ENCODE measurements around the gene CRTC1.

Gene CRTC1

GRCh38 chr19:18765224-18765623 lies 81.7 kb downstream of the CRTC1 start:
- TF ChIP-seq CTCF (IDR thresholded peaks at IDR 0.05; ENCODE audit: borderline replicate concordance, insufficient read depth, low read depth, low read length), result no peak
- H3K4me3 ChIP-seq (ENCODE audit: low read depth, low read length), result no peak overlapping the region

GRCh38 chr19:18768046-18768771 lies 84.7 kb downstream of the CRTC1 start:
- no peak overlapping the region for H3K4me3 ChIP-seq (ENCODE audit: low read depth, low read length)
- 0 out of 2 replicates have a peak, but pooled peaks have one; percentile 7 for TF ChIP-seq CTCF (IDR thresholded peaks at IDR 0.05; ENCODE audit: borderline replicate concordance, insufficient read depth, low read depth, low read length)

GRCh38 chr19:18768997-18769891 lies 85.8 kb downstream of the CRTC1 start:
- TF ChIP-seq CTCF (IDR thresholded peaks at IDR 0.05; ENCODE audit: borderline replicate concordance, insufficient read depth, low read depth, low read length), result no peak
- no peak overlapping the region for H3K4me3 ChIP-seq (ENCODE audit: low read depth, low read length)

- no peak overlapping the region for H3K4me3 ChIP-seq (ENCODE audit: low read depth, low read length)
- no peak for TF ChIP-seq CTCF (IDR thresholded peaks at IDR 0.05; ENCODE audit: borderline replicate concordance, insufficient read depth, low read depth, low read length)
Observed at GRCh38 chr19:18769989-18770528, 86.6 kb downstream of the CRTC1 start.

- no peak for TF ChIP-seq CTCF (IDR thresholded peaks at IDR 0.05; ENCODE audit: borderline replicate concordance, insufficient read depth, low read depth, low read length)
Observed at GRCh38 chr19:18770663-18771327, 87.3 kb downstream of the CRTC1 start.

GRCh38 chr19:18771328-18772242 lies 88.1 kb downstream of the CRTC1 start:
- TF ChIP-seq CTCF (IDR thresholded peaks at IDR 0.05; ENCODE audit: borderline replicate concordance, insufficient read depth, low read depth, low read length), result peak; percentile 40; the same call in 1 of the 2 replicates

More at GRCh38 chr19:18770663-18771327, 87.3 kb downstream of the CRTC1 start:
- no peak overlapping the region for H3K4me3 ChIP-seq (ENCODE audit: low read depth, low read length)

More at GRCh38 chr19:18771328-18772242, 88.1 kb downstream of the CRTC1 start:
- no peak overlapping the region for H3K4me3 ChIP-seq (ENCODE audit: low read depth, low read length)
